GM20000 (cell line): ENCODE results near the gene CTDP1.

Experiments used
- DNase-seq: peaks from one replicate; pipeline ENCODE4 v3.0.0; 2012; ENCODE audit warnings: low spot score
- TF ChIP-seq, protein P1 (sequence below): IDR thresholded peaks from 2 replicates; pipeline ENCODE4 v1.5.1; 2012; ENCODE audit warnings: mild to moderate bottlenecking, control low read depth; ENCODE audit errors: extremely low read depth, missing control alignments

CTDP1 gene

DNA sequence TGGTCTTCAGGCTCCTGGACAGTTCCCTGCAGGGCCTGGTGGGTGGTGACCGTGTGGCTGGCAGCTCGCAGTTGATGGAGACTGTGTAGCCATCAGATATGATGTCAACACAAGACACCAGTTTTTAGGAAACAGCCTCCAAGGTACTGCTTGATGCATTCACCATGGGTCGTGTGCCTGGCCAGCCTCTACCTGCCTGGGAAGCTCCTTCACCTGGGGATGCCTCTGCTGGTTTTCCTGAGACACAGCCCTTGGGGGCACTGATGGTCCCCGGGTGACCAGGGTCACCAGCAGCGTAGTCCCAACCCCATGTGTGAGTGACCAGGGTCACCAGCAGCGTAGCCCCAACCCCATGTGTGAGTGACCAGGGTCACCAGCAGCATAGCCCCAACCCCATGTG, 84.5 kb downstream of the CTDP1 start:
- TF ChIP-seq, protein P1, sequence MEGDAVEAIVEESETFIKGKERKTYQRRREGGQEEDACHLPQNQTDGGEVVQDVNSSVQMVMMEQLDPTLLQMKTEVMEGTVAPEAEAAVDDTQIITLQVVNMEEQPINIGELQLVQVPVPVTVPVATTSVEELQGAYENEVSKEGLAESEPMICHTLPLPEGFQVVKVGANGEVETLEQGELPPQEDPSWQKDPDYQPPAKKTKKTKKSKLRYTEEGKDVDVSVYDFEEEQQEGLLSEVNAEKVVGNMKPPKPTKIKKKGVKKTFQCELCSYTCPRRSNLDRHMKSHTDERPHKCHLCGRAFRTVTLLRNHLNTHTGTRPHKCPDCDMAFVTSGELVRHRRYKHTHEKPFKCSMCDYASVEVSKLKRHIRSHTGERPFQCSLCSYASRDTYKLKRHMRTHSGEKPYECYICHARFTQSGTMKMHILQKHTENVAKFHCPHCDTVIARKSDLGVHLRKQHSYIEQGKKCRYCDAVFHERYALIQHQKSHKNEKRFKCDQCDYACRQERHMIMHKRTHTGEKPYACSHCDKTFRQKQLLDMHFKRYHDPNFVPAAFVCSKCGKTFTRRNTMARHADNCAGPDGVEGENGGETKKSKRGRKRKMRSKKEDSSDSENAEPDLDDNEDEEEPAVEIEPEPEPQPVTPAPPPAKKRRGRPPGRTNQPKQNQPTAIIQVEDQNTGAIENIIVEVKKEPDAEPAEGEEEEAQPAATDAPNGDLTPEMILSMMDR = no peak
- no peak for DNase-seq

DNA sequence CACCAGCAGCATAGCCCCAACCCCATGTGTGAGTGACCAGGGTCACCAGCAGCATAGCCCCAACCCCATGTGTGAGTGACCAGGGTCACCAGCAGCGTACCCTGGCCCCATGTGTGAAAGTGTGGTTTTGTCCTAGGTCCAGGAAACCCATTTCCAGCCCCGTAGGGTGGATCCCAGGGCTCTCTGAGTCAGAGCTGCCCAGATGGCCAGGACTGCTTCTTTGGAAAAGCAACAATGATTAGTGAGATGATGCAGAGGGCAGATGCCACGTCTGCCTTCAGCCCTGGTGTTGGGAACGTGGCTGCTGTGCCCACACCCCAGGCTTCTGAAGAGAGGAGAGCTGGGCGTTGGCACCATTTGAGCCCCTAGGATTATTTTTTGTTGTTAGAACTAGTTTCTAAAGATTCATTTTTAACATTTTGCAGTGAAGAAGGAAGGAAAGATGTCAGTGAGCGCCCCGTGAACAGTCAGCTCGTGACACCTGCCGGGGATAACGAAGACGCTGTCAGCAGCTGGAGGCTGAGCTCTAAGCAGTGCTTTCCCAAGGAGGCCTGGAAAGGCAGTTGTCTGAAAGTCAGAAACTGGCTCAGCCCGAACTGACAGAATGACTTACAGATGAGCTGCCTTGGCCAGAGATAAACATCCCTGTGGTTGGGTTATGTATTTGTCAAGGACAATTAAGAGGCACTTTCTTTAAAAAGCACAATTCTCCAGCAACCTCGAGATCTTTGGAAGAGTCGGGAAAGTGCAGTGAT, 86.1 kb downstream of the CTDP1 start:
- DNase-seq = no peak
- TF ChIP-seq, protein P1 = no peak

DNA sequence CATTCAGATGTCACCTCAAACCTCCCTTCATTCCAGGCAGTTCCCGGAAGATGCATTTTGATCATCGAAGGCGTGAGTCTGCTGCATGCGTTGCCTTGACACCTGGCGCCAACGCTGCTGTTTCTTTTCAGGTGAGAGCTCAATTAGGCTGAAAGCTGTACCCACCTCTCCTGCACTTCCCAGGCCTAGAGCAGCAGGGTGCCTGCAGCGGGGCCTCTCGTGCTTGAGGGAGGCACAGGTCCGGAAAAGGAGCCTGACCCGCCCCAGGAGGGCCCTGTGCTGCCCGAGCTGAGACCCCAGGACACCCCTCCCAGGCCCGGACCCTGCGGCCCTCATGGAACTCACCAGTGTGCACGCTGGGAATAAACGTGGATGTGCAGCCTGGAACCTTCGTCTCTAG, 86.7 kb downstream of the CTDP1 start:
- no peak for DNase-seq

DNA sequence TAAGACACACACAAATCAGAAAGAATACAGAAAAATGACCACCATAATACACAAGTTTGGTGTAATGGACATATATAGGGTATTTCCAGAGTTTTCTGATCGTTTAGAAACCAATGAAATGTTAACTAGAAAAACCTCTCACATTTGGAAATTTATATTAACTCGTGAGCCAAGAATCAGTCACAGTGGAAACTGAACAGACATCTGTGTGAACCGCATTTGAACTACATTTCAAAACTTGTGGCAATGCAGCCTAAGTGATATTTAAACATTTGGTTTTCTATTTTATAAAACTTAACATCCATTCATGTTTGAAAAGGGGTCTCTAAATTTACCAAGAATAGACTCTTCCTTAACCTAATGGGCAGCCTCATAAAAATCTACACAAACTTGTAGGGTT, 89.1 kb downstream of the CTDP1 start:
- TF ChIP-seq, protein P1 = no peak

More for the DNA sequence above, 86.7 kb downstream of the CTDP1 start:
- TF ChIP-seq, protein P1 = no peak

DNA sequence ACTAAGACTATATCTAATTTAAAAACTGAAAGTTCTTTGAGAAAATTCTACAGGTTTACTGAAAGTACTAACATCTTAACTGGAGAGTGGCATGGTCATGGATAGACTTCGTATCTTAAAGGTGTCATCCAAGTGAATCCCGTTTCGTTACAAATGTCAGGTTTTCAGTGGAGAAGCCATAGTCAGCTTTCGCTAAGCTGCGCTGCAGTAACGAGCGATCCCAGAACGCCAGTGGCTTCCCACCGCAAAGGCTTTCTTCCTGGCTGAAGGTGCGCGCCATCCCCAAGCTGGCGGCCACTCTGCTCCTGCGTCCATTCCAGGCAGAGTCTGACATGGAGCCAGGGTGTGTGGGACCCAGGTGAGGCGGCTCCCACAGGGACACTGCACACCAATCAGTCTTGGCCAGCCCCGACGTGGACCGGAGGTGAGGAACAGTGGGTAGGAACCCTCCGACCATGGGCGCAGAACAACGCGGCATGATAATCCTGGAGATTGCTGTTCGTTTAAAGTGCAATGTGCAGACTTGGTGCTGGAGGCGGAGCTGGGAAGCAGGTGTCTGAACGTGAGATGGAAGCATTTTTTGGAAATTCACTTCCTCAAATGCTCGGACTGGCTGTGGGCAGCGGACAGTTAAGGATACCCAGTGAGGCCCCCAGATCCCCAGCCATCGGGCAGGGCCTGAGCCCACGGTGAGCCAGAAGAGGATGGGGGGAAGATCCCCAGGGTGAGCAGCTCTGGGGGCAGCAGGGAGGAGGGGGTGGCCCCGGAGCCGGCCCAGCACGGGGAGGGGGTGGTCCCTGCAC, 90.3 kb downstream of the CTDP1 start:
- TF ChIP-seq, protein P1 = no peak
- DNase-seq = no peak

More for the DNA sequence above, 89.1 kb downstream of the CTDP1 start:
- DNase-seq = no peak

DNA sequence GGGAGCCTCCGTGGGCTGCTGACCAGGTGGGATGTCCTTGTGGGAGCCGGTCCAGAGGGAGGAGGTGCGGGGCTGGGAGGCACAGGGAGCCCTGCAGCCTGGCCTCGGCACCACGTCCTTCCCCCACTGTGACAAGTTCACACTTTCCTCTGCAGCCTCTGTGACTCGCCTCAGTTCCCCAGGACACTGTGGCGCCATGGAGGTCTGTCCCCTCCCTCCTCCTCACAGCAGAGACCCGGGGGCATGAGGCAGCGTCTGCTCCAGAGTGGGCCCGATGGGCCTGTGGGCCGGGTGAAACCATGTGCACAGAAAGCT, 90.9 kb downstream of the CTDP1 start:
- DNase-seq = no peak
- TF ChIP-seq, protein P1 = no peak

DNA sequence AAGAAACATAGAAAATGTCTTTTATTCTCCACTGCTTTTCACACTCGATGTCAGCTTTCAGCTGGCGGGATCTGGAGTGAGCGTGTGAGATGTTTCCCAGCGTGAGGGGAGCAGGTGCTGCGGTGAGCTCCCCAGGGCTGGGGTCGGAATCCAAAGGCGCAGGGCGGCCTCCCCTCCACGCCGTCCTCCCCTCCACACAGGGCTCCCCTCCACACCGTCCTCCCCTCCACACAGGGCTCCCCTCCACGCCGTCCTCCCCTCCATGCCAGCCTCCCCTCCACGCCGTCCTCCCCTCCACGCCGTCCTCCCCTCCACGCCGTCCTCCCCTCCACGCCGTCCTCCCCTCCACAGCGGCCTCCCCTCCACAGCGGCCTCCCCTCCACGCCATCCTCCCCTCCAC, 91.2 kb downstream of the CTDP1 start:
- TF ChIP-seq, protein P1 = no peak
- DNase-seq = no peak
